Stimulated activated CD8-positive, alpha-beta memory T cell treated with anti-CD3 and anti-CD28 coated beads, Interleukin-15, amount 100 ng/mL, for 1 hour (primary cell): Measurements from ENCODE around the gene AMHR2.

Source experiments
- DNase-seq: peaks from one replicate; pipeline ENCODE4 v3.0.0-alpha.2; 2020; ENCODE audit warnings: low read depth

Gene AMHR2

DNA sequence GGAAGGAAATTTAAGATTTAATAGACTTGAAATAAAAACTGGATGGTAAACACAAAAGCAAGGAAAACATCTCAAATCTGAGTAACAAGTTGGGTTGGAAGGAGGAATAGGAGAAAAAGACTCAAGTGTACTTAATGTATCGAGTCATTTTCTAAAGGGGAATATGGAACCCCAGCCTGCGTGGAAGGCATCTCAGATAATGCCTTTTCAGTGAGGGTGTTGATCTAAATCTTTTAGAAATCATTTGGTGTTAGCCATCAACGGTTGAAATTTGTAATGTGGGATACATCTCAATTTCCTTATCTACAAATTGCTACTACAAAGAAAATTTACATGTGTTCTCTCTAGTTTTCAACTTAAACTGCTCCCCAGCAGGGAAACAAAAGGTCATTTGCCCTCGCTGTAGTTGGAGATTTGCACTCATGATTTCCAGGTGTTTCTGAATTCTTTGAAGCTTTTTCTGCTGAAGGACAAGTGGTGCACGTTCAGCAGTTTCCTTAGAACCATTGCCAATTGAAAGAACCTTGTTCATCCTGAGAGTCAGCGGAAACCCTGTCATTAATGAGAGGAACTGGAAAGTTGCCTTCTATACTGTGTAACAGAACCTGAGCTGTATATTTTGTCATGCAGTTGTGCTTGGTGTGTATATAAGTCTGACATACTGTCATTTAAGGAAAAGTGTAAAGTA lies 30.4 kb downstream of the AMHR2 start:
- DNase-seq, result no peak

DNA sequence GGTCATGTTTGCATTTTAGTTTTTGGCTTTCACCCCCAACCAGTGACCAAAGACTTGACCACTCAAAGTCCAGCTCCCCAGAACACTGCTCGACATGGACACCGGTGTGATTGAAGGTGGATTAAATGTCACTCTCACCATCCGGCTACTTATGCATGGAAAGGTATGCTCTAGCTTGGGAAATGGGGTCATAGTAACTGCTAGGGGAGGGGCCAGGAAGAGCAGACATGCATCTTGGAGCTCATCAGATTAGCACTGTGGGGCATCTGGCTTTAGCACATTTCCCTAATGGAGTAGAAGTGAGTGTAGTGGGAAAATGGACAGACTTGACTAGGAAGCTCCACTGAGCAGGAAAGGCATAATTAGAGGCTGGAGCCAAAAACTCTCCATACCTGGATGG lies 31.1 kb downstream of the AMHR2 start:
- DNase-seq, result no peak

DNA sequence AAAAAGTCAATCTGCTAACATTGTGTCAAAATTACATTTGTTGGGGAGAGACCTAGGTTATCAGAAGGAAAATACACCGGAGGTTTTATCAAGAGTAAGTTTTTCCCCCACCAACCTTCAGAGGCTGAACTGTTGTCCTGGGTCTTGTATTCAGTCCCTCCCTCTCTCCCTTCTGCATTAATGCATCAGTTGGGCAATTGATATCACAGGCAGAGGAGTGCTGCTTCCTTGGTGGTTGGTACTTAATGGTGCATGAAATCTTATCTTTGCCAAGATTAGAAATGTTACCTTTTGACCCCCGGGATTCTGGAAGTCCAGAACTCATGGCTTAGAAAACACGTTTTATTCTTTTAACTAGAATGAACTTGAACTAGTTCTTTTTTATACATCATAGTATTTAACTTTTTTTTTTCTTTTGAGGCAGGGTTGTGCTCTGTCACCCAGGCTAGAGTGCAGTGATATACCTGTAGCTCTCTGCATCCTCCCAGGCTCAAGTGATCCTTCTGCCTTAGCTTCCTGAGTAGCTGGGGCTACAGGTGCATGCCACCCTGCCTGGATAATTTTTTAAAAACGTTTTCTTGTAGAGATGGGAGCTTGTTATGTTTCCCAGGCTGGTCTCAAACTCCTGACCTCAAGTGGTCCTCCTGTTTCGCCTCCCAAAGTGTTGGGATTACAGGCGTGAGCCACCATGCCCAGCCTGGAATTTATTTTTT lies 33.2 kb downstream of the AMHR2 start:
- DNase-seq, result no peak

DNA sequence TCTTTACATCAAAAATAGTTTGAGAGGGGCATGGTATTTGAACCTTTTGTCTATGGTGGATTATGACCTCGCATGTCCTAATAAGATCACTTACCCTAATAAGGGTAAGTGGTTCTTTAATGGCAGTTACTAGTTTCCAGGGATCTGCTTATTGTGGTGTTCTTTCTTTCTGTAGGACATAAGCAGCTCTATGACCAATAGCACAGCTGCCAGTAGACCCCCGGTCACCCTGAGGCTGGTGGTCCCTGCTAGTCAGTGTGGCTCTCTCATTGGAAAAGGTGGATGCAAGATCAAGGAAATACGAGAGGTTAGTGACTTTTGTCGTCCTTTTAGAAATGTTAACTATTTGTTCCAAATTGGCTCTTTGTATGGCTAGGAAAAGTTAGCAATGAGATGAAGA lies 35.4 kb downstream of the AMHR2 start:
- no peak for DNase-seq

DNA sequence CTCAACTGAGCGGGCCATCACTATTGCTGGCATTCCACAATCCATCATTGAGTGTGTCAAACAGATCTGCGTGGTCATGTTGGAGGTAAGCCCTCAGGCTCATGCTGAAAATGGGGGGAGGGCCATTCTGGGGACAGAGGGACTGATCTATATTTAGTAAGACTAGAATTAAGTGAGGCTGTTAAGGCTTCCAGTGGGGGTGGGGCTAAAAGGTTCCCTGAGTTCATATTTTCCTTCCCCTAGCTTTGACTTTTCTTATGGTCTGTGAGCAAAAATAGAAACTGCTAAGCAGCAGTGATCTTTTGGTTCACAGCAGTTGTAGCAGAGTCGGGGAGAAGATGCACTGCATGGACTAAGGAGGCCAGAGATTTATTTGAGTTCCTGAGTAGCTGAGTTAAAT lies 37.4 kb downstream of the AMHR2 start:
- no peak for DNase-seq

DNA sequence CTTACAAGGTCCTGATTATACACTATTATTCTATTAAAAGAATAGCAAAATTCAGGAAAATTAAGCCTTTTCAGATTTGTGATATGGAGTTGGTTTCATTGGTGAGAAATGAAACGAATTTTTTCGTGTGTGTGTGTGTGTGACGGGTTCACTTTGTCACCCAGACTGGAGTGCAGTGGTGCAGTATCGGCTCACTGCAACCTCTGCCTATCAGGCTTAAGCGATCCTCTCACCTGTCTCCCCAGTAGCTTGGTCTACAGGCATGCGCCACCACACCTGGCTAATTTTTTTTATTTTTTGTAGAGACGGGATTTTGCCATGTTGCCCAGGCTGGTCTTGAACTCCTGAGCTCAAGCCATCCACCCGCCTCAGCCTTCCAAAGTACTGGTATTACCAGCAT lies 37.9 kb downstream of the AMHR2 start:
- no peak for DNase-seq

DNA sequence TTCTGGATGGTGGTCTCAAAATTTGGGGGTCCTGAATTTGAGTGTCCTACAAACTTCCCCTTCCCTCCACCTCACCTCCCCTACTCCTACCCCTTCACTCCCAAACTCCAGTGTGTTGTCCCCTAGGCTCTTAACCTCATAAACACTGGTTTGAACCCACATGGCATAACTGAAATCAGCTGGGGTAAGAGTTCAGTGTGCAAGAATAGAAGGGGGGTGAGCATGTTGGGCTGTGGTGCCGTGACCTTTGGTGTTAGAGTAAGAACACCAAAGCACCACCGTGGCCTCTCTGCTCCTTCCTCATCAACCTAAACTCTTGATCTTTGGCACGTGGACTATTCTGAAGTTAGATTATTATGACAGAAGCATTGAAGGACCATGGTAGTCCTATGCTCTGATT lies 39.3 kb downstream of the AMHR2 start:
- no peak for DNase-seq

DNA sequence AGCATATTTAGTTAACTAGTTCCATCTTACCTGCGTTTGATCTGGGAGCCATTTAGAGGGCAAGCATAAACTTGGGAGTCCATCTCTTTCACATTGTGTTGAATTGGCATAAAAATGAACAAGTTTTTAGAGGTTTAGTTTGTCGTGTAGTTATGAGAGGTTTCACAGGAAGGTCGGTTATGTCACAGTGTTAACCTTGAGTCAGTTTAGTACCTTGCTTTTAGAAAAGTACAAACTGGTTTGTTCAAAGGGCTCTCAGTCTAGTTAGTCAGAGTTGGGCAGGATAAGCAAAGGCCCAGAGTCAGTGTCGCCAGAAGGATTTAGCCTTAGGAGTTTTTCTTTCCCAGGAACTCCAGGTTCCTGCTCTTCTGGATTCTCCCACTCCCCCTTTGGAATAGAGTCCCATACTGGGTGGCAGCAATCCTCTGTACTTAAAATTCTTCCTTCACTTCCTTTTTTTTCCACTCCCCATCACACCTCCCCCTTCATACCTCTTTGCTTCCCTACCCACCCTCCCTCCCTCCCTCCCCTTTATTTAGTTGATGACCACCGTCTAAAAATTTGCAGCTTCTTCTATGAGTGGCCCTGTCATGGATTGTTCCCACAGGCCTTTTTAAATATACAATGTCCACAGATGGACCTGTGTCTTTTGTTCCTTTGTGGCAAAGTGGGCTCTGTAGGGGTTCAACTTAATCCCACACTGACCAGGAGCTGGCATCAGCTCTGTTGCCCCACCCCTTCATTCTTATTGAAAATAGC lies 40.3 kb downstream of the AMHR2 start:
- no peak for DNase-seq

DNA sequence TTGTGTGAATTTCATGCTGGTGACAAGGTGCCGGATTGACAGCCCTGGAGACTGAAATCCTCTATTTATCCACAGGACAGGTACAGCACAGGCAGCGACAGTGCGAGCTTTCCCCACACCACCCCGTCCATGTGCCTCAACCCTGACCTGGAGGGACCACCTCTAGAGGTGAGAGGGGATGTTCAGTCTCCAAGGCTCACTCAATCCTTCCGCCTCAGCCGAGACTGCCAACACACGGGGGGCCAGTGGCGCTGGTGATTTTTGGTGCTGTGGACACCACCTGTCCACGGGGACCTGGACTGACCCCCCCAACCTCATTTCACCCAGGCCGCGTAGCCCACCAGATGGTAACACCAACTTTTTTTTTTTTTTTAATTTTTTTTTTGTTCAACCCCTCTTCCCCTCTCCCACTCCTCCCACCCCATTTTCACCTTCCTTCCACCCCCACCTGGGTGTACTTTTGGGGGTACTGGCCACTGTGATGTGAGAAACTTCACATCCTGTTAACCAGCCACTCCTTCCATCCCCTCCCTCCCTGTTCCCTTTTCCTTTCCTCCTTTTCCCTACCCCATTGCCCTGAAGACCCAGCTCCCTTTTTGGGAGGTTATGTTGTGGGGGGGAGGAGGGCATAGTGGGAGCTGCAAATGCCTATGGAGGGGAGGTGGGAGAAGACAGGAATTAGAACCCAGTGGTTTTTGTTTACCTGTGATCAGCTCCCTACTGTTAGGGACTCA lies 41.2 kb downstream of the AMHR2 start:
- DNase-seq, result no peak

DNA sequence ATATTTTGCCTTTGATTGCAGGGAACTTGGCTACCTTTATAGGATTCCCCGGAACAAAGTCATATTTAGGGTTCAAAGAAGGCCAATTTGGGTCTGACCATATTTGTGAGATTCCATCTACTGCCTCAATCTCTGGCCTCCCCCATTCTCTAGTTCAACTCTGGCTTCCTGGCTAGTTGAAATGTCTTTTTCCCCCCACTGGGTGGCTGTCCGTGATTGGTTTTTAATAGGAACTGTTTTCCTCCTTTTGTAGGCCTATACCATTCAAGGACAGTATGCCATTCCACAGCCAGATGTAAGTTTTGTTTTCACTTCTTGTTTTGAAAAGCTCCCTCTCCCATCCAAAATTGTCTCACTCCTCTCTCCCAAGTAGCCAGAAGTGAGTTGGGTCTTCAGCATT lies 42.0 kb downstream of the AMHR2 start:
- DNase-seq, result no peak

DNA sequence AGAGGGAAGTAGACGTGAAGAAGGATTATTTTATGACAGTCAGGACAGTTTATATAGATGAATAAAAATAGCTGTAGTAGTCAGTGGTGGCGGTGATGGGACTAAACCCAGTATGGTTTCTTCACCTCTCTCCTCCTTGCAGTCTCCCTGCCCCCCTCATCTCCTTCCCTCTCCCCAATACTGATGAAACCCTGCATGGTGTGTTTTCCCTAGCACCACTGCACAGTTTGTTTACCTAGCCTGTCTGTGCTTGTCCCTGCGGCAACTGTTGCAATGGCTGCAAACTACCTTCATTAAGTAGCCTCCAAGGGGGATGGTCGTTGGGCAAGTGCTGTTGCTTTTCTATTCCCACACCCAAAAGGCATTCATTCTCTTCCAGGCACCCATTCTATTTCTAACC lies 43.0 kb downstream of the AMHR2 start:
- DNase-seq, result no peak

DNA sequence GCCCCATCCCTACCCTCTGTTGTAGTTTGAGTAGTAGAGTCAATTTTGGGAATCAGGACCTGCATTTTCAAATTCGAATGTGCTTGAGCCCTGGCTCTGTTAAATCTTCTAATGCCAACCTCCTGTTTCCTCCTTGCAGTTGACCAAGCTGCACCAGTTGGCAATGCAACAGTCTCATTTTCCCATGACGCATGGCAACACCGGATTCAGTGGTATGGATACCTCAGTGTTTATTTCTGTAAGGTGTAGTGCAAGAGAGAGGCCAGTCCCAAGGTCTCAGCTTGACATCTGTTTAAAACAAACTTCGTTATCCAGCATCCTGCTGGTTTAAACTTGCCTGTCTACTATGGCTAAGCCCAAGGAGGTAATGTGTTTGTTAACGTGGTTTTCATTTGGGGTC lies 43.4 kb downstream of the AMHR2 start:
- DNase-seq, result no peak

DNA sequence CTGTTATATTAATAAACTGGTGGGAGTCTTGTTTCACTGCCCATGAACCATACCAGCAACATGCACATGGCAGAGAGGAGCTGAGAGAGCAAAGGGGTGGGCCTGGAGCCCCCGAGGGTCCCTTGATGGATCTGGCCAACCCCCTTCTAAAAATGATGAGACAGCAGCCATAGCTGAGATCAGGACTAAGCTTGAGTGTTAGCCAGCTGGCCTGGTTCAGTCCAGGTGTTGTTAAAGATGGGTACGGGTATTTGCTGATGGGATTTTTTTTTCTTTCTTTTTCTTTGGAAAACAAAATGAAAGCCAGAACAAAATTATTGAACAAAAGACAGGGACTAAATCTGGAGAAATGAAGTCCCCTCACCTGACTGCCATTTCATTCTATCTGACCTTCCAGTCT lies 44.2 kb downstream of the AMHR2 start:
- DNase-seq, result no peak

DNA sequence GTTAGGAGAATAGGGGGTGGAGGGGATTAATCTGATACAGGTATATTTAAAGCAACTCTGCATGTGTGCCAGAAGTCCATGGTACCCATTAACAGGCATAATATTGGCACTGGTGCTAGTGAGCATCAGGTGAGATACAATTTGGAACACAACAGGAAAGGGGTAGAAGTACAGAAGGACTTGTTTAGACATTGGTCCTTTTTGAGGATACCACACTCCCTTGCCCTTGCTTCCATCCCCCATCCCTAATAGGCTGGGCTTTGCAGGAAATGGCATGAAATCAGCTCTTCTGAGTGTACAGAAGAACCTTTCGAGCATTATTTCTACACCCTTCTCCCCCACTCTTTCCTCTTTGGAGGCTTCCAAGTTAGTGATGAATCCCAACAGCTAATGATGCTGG lies 44.6 kb downstream of the AMHR2 start:
- no peak for DNase-seq

DNA sequence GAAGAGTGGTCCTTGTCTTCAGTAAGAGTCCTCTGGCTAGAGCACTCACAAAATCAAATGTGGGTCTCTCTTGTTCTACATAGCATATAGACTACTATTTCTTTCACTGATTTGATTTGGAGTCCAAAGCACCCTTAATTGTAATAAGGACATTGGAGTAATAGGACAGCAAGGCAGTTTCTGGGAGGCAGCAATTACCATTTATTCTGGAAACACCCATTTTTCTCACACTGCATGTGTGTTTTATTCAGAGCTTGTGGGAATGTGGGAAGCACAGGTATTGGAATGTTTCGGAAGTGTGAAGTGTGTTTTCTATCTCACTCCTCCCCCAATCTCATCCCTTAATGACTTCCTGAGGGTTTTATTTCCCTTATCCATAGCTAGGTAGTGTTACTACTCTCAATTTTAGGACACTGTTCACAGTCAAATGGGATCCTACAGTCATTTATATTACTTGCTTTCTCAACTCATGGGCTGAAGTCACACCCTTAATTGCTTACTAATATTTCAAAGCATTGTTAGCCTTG lies 48.5 kb downstream of the AMHR2 start:
- no peak for DNase-seq

DNA sequence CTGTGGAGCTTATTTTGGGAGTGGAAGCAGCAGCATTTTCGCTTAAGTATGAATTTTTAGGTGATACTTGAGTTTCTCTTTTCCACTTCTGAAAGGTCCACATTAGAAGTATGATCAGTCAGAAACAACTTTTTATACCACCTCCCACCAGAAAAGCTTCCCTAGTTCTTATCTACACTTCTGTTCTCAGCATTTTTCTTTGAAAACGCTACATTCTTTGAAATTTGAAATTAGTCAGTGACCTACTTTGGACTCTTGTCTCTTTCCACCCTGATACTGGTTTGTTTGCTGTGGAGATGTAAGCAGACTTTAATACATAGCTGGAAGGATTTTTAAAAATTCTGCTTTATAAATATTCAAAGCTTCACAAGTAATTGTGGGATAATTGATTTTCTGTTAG lies 50.4 kb downstream of the AMHR2 start:
- no peak for DNase-seq

DNA sequence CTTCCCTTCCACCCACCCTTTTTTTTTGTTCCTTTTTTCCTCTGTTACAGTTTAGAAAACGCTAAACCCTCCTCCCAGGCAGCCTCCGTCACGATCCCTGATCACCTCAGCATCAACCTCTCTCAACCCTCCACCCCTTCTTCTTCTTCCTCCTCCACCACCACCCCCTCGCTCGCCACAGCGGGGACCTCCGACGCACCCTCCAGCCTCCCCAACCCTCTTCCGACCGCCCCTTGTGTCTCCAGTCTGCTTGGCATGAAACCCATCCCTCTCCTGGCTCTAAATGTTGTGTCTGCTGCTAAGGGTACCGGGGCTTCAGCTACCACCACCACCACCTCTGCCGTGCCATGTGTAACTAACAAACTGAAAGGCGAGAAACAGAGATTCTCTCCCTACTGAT lies 51.2 kb downstream of the AMHR2 start:
- DNase-seq, result no peak

DNA sequence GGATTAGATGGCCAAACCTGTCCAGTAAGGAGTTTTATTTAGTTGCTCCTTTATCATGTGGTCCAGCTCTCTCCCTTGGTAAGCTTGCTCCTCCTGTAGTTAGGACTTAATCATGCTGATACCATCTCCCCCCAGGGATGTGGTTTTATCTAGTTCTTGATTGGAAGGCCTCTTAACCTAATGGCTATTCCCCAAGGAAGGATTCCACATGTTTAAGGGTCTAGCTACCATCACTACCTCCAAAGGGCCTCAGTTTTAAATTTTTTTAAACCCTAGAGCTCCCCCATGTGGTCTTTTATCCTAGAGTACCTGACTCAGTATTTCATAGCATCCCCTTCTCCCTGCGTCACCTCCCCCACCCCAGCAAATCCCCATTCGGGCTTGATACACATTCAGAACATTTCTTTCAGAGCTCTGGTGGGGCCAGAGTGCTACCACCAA lies 53.1 kb downstream of the AMHR2 start:
- no peak for DNase-seq

DNA sequence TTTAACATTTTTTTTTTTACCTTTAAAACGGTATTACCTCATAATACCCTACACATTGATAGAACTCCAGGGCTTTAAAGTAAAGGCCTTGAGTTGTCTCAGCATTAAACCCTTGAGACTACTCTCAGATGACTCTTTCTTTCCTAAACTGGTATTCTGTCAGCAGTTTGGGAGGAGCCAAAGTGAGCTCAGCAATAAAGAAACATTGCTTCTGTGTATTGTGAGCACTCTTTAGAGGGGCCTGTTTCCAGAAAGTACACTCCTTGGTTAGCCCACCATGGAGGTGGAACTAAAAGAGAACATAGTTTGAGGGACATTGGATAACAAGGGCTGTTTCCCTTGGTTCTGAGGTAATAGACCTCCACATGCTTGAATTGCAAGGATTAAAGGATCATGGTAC lies 55.2 kb downstream of the AMHR2 start:
- no peak for DNase-seq

DNA sequence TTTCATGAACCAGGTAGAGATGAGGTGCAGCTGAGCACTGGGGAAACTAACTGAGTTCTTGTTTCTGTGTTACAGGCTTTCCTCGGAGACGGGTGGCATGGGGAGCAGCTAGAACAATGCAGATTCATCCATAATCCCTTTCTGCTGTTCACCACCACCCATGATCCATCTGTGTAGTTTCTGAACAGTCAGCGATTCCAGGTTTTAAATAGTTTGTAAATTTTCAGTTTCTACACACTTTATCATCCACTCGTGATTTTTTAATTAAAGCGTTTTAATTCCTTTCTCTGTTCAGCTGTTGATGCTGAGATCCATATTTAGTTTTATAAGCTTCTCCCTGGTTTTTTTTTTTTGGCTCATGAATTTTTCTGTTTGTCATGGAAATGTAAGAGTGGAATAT lies 55.7 kb downstream of the AMHR2 start:
- no peak for DNase-seq

DNA sequence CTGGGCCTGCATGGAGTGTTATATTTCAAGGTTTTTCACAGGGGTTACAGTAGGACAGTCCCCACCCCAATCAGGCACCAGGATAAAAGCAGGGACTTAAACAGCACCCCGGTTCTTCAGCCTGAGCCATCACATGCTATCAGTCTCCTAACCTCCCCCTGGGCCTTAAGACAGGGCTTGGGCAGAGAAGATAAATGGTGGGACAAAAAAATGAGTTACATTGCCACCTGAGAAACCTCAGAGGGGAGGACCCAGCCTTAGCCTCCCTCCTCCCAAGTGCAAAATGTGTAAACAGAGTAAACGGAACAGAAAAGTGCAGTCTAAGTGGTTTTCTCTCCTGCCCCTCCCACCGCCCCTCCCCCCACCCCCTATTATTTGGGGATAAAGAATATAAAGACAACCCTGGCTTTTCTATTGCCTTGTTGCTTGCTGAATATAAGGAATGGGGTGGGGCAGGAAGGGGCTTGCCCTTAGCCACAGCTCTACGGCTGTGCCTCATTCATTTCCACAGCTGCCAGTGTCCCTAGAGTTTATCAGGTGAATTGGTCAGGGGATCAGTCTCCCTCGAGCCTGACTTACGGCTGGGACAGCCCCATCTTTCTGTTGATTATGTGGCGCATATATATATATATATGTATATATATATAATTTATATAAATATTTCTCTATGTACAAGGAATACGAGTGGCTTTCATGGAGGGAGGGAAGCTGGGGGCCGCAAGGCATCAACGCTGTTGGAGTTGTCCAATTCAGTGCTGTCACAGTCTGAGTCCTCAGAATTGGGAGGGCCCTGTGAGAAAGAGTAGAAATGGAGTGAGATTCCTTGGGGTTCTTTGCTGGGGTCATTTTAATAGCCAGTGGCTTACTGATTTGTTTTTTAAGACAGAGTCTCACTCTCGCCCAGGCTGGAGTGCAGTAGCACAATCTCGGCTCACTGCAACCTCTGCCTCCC lies 57.1 kb downstream of the AMHR2 start:
- no peak for DNase-seq
